Aorta (tissue), 5 donors: ENCODE measurements around the gene BMP8B. TPM values are rescaled to one million over a fixed set of nuclear protein-coding genes. Genes with fewer than 3 reads are reported as not detected.

Experiments used
- ATAC-seq: fragments of 200-7000 bp; cut with Tn5 transposase; one replicate; pipeline ENCODE4 v1.9.1; 2022; ENCODE audit warnings: moderate library complexity; ENCODE audit not compliant: low FRiP score
- DNase-seq, 2 donors: peaks; one replicate each; pipeline ENCODE4 v3.0.0-alpha.2; 2020
- H3K27ac ChIP-seq, 2 donors: one replicate each; pipeline ENCODE4 v1.5.1; 2013; ENCODE audit warnings: low read length in 2 of 2, mild to moderate bottlenecking in 2 of 2, moderate library complexity in 2 of 2, control low read depth in 1 of 2, inconsistent platforms in 1 of 2, low read depth in 1 of 2
- H3K27me3 ChIP-seq, 2 donors: one replicate each; pipeline ENCODE4 v1.6.1; 2013; ENCODE audit warnings: control low read depth in 1 of 2, low read length in 1 of 2, mild to moderate bottlenecking in 1 of 2, moderate library complexity in 1 of 2; ENCODE audit not compliant: insufficient read depth in 2 of 2, control insufficient read depth in 1 of 2
- H3K36me3 ChIP-seq, 2 donors: one replicate each; pipeline ENCODE4 v1.6.1; 2013; ENCODE audit warnings: control low read depth in 1 of 2, low read length in 1 of 2, mild to moderate bottlenecking in 1 of 2; ENCODE audit not compliant: insufficient read depth in 2 of 2, control insufficient read depth in 1 of 2
- H3K4me1 ChIP-seq, 2 donors: one replicate each; pipeline ENCODE4 v1.6.1; 2013; ENCODE audit warnings: low read length in 2 of 2, control low read depth in 1 of 2, mild to moderate bottlenecking in 1 of 2, moderate library complexity in 1 of 2; ENCODE audit not compliant: insufficient read depth in 2 of 2, control insufficient read depth in 1 of 2
- H3K4me3 ChIP-seq, 2 donors: one replicate each; pipeline ENCODE4 v1.5.1; 2013; ENCODE audit warnings: low read length in 2 of 2, control low read depth in 1 of 2, mild to moderate bottlenecking in 1 of 2
- H3K9me3 ChIP-seq: one replicate; pipeline ENCODE4 v1.6.1; 2013; ENCODE audit warnings: mild to moderate bottlenecking, low read length; ENCODE audit not compliant: control insufficient read depth
- WGBS, 2 donors: extraction: QIAGEN DNeasy Blood & Tissue Kit; methylation state at CpG; one replicate each; pipeline ENCODE4 v1.1.7; 2013; 5-methylcytosine and 5-hydroxymethylcytosine counted together
- intact Hi-C, 2 donors: fragments of 100-400 bp; cut with DNase I; formaldehyde crosslinking; loops; one replicate each; pipeline versions ENCODE4 v1.14.2 to v1.15.0; 2022
- polyA plus RNA-seq, 2 donors: library from polyadenylated mRNA; stranded (reverse); fragments of 200-250 nt; gene quantifications; one replicate each; pipeline ENCODE4 v1.2.3, GENCODE V29; 2013
- total RNA-seq, 2 donors: library from RNA; stranded (reverse); fragmentation: NEBNext Ultra II Directional; extraction: Animal tissue kit (Norgen Biotek cat#: 25700); gene quantifications; one replicate each; pipeline ENCODE4 v1.2.1, GENCODE V29; 2021
- donor health status: healthy with polysubstance abuse.
- donor health status: Bipolar disorder and iron deficiency.
- donor health status: DM: no; HTN: no; CAD: no.
- donor health status: DM: no; HTN: no; CAD: no.
- donor health status: DM: yes; HTN: yes; CAD: no.

BMP8B gene
- total and polyA plus RNA-seq, 4 donors = 0.03 to 1.4 (median 0.91) TPM

GRCh38 chr1:39711104-39711965 is 77.3 kb downstream of the BMP8B start:
- Histone ChIP-seq H3K9me3 (no peaks in the 10 kb centered on the region), H3K4me1 (no peaks in the 10 kb centered on the region), H3K36me3 (no peaks in the 10 kb centered on the region), H3K4me3 (no peak overlapping the region), H3K27me3 (no peaks in the 10 kb centered on the region), H3K27ac (no peak overlapping the region)
- intact Hi-C loops = no loop called here
- 42 to 53% methylated on average over 12 of the region's 12 CpGs for WGBS, 2 donors
- no peak for ATAC-seq
- no peak for DNase-seq

GRCh38 chr1:39707506-39707905 is 81.2 kb downstream of the BMP8B start:
- no peaks in the 10 kb centered on the region for H3K9me3 ChIP-seq
- ATAC-seq = no peak
- no peaks in the 10 kb centered on the region for H3K4me1 ChIP-seq
- no peak overlapping the region for H3K4me3 ChIP-seq
- H3K36me3 ChIP-seq = no peaks in the 10 kb centered on the region
- H3K27me3 ChIP-seq = no peaks in the 10 kb centered on the region
- DNase-seq = no peak
- no peak overlapping the region for H3K27ac ChIP-seq
- WGBS, 2 donors = 86 to 91% methylated on average over 4 of the region's 4 CpGs
- intact Hi-C loops = no loop called here

Other genes starting within 250 kb of the BMP8B start
- gene PABPC4, start 212.1 kb downstream of the BMP8B start, total RNA-seq = 100 to 1,000 TPM; 134 to 169 TPM
- gene PABPC4, start 212.1 kb downstream of the BMP8B start, polyA plus RNA-seq = 100 to 1,000 TPM in 1 of 2 donors, 10 to 100 TPM in 1; 87.9 to 114 TPM
- 10 to 100 TPM; 26.3 to 35.4 TPM for gene HEYL, start 149.2 kb downstream of the BMP8B start, total RNA-seq
- gene HEYL, start 149.2 kb downstream of the BMP8B start, polyA plus RNA-seq = 10 to 100 TPM; 24.2 to 68.6 TPM
- gene NT5C1A, start 116.8 kb downstream of the BMP8B start, total RNA-seq = under 1 TPM in 1 of 2 donors, not detected in 1; 0.57 TPM
- under 1 TPM in 1 of 2 donors, not detected in 1; 0.46 TPM for gene NT5C1A, start 116.8 kb downstream of the BMP8B start, polyA plus RNA-seq
- gene HPCAL4, start 97.4 kb downstream of the BMP8B start, total RNA-seq = not detected
- not detected for gene HPCAL4, start 97.4 kb downstream of the BMP8B start, polyA plus RNA-seq
- 10 to 100 TPM; 34.4 to 38.5 TPM for gene PPIE, start 50.0 kb downstream of the BMP8B start, total RNA-seq
- 10 to 100 TPM; 46.8 to 60.2 TPM for gene PPIE, start 50.0 kb downstream of the BMP8B start, polyA plus RNA-seq
- 1 to 10 TPM in 1 of 2 donors, not detected in 1; 1.3 TPM for gene OXCT2, start 17.5 kb downstream of the BMP8B start, total RNA-seq
- under 1 TPM in 1 of 2 donors, not detected in 1; 0.08 TPM for gene OXCT2, start 17.5 kb downstream of the BMP8B start, polyA plus RNA-seq
- 10 to 100 TPM; 15.3 to 17.3 TPM for gene TRIT1, start 94.6 kb upstream of the BMP8B start, total RNA-seq
- gene TRIT1, start 94.6 kb upstream of the BMP8B start, polyA plus RNA-seq = 10 to 100 TPM in 1 of 2 donors, 1 to 10 TPM in 1; 9.4 to 12.3 TPM
- 1 to 10 TPM in 1 of 2 donors, under 1 TPM in 1; 0.45 to 1.2 TPM for gene MYCL, start 113.1 kb upstream of the BMP8B start, total RNA-seq
- gene MYCL, start 113.1 kb upstream of the BMP8B start, polyA plus RNA-seq = under 1 TPM in 1 of 2 donors, not detected in 1; 0.50 TPM
- gene MFSD2A, start 166.3 kb upstream of the BMP8B start, total RNA-seq = 1 to 10 TPM; 1.3 to 1.5 TPM
- gene MFSD2A, start 166.3 kb upstream of the BMP8B start, polyA plus RNA-seq = 1 to 10 TPM in 1 of 2 donors, under 1 TPM in 1; 0.31 to 3.3 TPM